Activated CD4-positive, alpha-beta memory T cell treated with anti-CD3 and anti-CD28 coated beads, Interleukin-2, amount 10 ng/mL, durations not matched to agents 7 days and 5 days (primary cell): ENCODE data around the gene FHAD1. TPM values are rescaled to one million over a fixed set of nuclear protein-coding genes. Genes with fewer than 3 reads are reported as not detected.

Source experiments
- CTCF ChIA-PET: fragments of 350-600 bp; sonication (Branson Sonifier 250); formaldehyde crosslinking; loops from one replicate; lab custom pipeline; 2021; ENCODE audit warnings: antibody characterized with exemption, inconsistent platforms; lab: Charles Lee
- POLR2A ChIA-PET: fragments of 350-600 bp; sonication (Branson Sonifier 250); formaldehyde crosslinking; loops from one replicate; lab custom pipeline; 2021; ENCODE audit warnings: antibody characterized with exemption; lab: Charles Lee
- DNase-seq: peaks from one replicate; pipeline ENCODE4 v3.0.0-alpha.2; 2020
- H3K27ac Mint-ChIP-seq: one replicate; pipeline ENCODE4 v1.8.0; 2021; ENCODE audit warnings: mild to moderate bottlenecking, mixed read lengths
- H3K27me3 Mint-ChIP-seq: one replicate; pipeline ENCODE4 v1.8.0; 2021; ENCODE audit warnings: mixed read lengths
- H3K36me3 Mint-ChIP-seq: one replicate; pipeline ENCODE4 v1.8.0; 2021; ENCODE audit warnings: low read depth, mixed read lengths
- H3K4me1 Mint-ChIP-seq: one replicate; pipeline ENCODE4 v1.8.0; 2021; ENCODE audit warnings: mixed read lengths
- H3K4me3 Mint-ChIP-seq: one replicate; pipeline ENCODE4 v1.8.0; 2021; ENCODE audit warnings: mild to moderate bottlenecking, mixed read lengths
- H3K9me3 Mint-ChIP-seq: one replicate; pipeline ENCODE4 v1.8.0; 2021; ENCODE audit warnings: mixed read lengths
- total RNA-seq, 2 experiments: library from RNA; stranded (reverse); gene quantifications; one replicate each; pipeline ENCODE4 v1.2.3, GENCODE V29; 2021

FHAD1 gene
- total RNA-seq, 2 experiments from 2014 or later, result 0.18 TPM; not detected in 1

DNA sequence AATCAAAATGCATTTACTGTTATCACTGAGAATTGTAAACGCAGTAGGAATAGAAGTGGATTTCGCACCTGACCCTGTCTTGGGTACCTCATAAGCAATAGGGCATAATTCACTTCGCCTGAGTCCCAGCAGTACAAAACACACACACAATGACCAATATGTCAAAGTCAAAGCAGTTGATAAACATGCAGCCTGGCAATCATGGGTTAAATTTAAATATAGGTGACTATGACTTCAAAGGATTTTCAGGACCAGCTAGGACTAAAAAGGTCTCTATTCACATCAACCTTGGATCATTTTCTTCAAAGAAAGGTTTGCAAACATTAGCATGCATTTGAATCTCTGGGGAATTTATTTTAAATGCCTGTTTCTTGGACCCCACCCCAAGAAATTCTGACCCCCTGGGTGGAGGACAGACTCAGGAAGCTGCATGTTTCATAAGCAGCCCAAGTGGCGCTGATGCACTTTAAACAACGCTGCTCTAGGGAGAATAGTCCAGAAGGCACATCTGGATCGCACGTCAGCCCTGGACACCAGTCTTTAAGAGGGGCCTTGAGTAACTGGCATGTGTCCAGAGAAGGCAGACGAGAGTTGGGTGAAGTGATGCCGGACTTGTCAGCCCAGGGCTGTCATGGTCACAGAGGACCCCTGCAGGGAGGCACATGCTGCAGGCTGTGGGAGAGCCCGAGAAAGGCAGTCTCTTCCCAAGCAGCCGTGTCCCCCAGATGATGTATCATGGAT, 107.0 kb downstream of the FHAD1 start:
- Mint-ChIP-seq H3K27me3 (peaks cover 11% of the 10 kb centered on the region), H3K4me3 (no peak overlapping the region), H3K36me3 (no peaks in the 10 kb centered on the region), H3K4me1 (peaks cover 48% of the 10 kb centered on the region), H3K27ac (no peak overlapping the region), H3K9me3 (no peaks in the 10 kb centered on the region)
- no peak for DNase-seq
- ChIA-PET POLR2A (no interaction called here), CTCF (interaction anchor here (0.6 to 1.3 kb wide), 2 partner anchors 31 to 45 kb away, joined by 3 to 5 read pairs; no protein-coding TSS in a partner anchor)

DNA sequence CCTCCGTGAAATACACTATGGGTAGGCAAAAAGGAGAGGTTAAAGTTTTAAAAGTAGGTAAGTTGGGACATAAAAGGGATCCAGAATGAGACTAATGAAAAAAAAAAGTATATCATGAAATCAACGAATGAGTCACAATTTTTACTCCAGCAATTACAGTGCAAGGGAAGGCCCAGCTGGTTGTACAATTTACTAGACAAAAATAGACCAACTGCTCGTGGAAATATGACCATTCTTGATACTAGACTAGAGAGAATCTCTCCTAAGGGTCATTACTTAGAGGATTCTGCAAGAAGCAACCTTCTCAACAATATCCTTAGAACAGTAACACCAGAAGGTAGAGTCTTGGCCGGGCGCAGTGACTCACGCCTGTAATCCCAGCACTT, 107.5 kb downstream of the FHAD1 start:
- CTCF ChIA-PET, result interaction anchor here (1.3 kb wide), 1 partner anchor 31 kb away, joined by 5 read pairs; no protein-coding TSS in a partner anchor
- POLR2A ChIA-PET, result no interaction called here
- no peak overlapping the region for H3K27ac Mint-ChIP-seq
- H3K4me3 Mint-ChIP-seq, result no peak overlapping the region
- no peaks in the 10 kb centered on the region for H3K9me3 Mint-ChIP-seq
- no peak for DNase-seq
- H3K4me1 Mint-ChIP-seq, result peaks cover 46% of the 10 kb centered on the region
- H3K27me3 Mint-ChIP-seq, result peaks cover 14% of the 10 kb centered on the region
- no peaks in the 10 kb centered on the region for H3K36me3 Mint-ChIP-seq

DNA sequence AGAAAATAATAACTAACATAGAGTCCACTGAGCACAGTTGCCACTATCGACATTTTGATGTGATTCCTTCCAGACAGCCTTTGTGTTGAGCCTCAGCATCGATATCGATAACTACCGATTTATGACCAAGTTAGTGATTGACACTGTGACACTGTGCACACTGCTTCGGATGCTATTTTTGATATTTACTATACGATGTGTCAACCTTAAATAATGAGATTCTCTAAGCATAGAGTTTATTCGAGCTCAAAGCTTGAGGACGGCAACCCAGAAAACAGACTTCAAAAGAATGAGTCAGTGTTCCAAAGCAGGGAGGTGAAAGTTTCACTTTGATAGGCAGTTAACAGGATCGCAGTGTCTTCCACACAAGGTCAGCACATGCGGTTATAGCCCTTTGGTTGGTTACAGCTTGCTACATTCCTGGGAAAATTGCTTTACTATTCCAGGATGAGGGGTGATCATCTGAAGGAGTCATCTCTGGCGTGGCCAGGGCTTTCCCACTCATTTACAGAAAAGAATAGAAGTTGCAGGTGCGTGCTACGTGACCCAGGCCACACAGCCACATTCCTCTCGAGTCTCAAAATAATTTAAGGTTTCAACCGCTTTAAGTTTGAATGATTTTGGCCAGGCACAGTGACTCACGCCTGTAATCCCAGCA, 109.1 kb downstream of the FHAD1 start:
- CTCF ChIA-PET, result no interaction called here
- DNase-seq, result no peak
- H3K4me3 Mint-ChIP-seq, result no peak overlapping the region
- no peaks in the 10 kb centered on the region for H3K9me3 Mint-ChIP-seq
- H3K4me1 Mint-ChIP-seq, result peaks cover 38% of the 10 kb centered on the region
- peaks cover 14% of the 10 kb centered on the region for H3K27me3 Mint-ChIP-seq
- H3K27ac Mint-ChIP-seq, result no peak overlapping the region
- POLR2A ChIA-PET, result no interaction called here
- no peaks in the 10 kb centered on the region for H3K36me3 Mint-ChIP-seq

DNA sequence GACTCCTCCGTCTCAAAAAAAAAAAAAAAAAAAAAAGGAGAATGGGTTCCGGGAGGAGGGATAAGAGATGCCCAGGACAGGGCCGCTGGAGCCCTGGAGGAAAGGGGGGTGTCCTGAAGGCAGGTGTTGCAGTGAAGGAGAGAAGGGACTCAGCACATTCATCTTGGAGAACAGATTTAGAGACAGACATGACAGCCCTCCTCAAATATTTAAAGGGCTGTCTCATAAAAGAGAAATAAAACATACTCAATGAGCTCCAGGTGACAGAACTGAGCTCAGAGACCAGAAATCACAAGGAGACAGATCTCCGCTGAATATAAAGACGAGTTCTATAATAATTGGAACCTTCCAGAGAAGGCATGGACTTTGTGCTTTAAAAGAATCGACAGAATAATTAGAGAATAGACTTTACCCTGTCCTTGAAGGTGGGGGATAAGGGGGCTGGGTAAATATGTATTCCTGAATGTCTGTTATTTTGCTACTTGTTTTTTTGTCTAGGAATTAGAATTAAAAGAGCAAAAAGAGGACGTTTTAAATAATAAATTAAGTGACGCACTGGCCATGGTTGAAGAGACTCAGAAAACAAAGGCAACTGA, 110.7 kb downstream of the FHAD1 start:
- no peak overlapping the region for H3K27ac Mint-ChIP-seq
- no peak for DNase-seq
- peaks cover 14% of the 10 kb centered on the region for H3K27me3 Mint-ChIP-seq
- H3K36me3 Mint-ChIP-seq, result no peaks in the 10 kb centered on the region
- CTCF ChIA-PET, result no interaction called here
- H3K4me3 Mint-ChIP-seq, result no peak overlapping the region
- H3K9me3 Mint-ChIP-seq, result no peaks in the 10 kb centered on the region
- POLR2A ChIA-PET, result interaction anchor here (0.6 kb wide), 1 partner anchor 11 kb away, joined by 3 read pairs; no protein-coding TSS in a partner anchor
- peaks cover 24% of the 10 kb centered on the region for H3K4me1 Mint-ChIP-seq

DNA sequence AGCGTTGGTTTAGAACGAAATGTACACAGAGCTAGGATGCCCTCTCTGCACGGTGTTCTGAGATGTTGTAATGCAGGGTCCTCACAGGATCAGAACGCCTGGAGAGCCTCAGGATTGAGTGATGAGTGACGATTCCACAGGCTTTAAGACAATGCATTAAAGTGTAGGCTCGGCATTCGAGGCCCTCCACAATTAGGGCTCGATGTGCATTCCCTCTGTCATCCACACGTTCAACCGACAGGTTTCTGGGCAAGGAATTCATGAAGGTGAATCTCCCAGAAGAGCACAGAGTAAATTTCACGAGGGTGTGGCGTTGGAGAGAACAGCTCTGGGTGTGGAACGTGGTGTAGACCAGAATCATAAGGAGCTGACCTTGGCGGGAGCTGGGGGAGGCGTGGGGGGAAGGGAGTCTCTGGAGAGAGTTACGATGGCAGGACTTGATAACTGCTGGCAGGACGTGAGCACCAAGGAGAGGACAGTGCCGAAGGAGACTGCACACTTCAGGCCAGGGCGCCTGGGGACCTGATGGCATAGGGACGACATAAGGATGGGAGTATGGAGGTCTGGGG, 111.6 kb downstream of the FHAD1 start:
- Mint-ChIP-seq H3K27ac (no peak overlapping the region), H3K36me3 (no peaks in the 10 kb centered on the region), H3K4me3 (no peak overlapping the region), H3K27me3 (peaks cover 11% of the 10 kb centered on the region), H3K9me3 (no peaks in the 10 kb centered on the region), H3K4me1 (peaks cover 17% of the 10 kb centered on the region)
- ChIA-PET POLR2A (no interaction called here), CTCF (no interaction called here)
- no peak for DNase-seq

DNA sequence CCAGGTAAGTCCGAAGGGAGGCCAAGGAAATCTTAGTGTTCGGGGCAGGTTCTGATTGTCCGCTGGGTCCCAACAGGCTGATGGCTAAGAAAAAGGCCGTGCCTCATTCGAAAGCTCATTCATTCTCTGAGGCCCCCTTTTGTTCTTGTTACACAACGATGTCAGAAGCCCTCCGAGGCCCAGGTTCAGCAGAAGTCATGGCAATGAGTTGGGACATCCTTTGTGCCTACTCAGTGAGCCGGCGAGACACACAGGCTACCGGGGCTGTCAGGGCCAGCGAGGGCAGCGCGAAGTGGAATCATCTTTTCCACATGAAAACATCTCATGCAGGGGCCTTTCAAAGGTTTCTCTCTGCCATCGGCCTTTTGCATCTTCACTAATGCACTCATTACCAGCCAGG, 113.7 kb downstream of the FHAD1 start:
- Mint-ChIP-seq H3K4me3 (no peak overlapping the region), H3K9me3 (no peaks in the 10 kb centered on the region), H3K4me1 (peaks cover 7% of the 10 kb centered on the region), H3K27ac (no peak overlapping the region), H3K36me3 (no peaks in the 10 kb centered on the region), H3K27me3 (peaks cover 17% of the 10 kb centered on the region)
- POLR2A ChIA-PET, result no interaction called here
- DNase-seq, result no peak
- CTCF ChIA-PET, result interaction anchor here (0.7 to 1.2 kb wide), 3 partner anchors 37 to 70 kb away, joined by 3 to 4 read pairs (median 3); no protein-coding TSS in a partner anchor

DNA sequence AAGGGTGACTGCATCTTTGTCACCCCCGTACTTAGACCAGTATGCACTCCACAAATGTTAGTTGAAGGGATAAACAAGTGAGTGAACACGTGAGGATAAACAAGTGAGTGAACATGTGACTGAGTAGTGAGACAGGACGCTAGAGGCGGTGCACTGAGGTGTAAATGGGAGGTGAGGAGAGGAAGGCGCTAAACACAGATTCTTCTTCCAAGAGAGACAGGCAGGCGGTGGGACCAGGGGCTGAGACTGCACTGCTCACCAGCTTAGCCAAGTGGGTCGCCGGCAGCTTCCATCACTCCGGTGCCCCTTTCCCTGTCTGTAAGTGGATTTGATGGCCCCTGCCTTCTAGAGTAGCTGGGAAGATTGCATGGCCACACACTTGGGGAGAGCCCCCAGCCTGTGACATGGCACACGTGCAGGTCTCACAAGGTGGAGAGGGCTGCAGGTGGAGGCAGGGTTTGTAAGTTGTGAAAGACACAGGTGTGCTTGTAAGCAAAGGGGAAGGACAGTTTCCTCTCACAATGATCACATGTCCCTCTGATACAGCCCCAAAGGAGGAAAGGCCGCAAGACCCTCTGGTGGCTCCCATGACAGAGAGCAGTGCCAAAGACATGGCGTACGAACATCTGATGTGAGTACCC, 115.2 kb downstream of the FHAD1 start:
- H3K27ac Mint-ChIP-seq, result no peak overlapping the region
- no peak overlapping the region for H3K4me3 Mint-ChIP-seq
- no peak for DNase-seq
- H3K9me3 Mint-ChIP-seq, result no peaks in the 10 kb centered on the region
- CTCF ChIA-PET, result interaction anchor here (1.2 kb wide), 1 partner anchor 55 kb away, joined by 3 read pairs; no protein-coding TSS in a partner anchor
- H3K27me3 Mint-ChIP-seq, result peaks cover 21% of the 10 kb centered on the region
- POLR2A ChIA-PET, result no interaction called here
- no peaks in the 10 kb centered on the region for H3K4me1 Mint-ChIP-seq
- H3K36me3 Mint-ChIP-seq, result no peaks in the 10 kb centered on the region

DNA sequence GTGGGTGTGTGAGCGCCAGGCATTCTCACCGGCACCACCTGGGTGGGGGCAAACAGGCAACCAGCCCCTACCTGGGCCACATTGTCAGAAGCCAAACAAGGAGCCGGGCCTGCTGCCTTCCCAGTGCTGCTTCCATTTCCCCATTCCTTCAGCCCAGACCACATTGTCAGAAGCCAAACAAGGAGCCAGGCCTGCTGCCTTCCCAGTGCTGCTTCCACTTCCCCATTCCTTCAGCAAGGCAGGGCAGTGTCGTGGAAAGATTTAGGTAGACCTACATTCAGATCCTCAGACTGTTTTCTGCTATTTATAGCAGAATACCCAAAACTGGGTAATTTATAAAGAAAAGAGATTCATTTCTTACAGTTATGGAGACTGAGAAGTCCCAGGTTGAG, 115.7 kb downstream of the FHAD1 start:
- Mint-ChIP-seq H3K27ac (no peak overlapping the region), H3K4me3 (no peak overlapping the region), H3K9me3 (no peaks in the 10 kb centered on the region), H3K4me1 (no peaks in the 10 kb centered on the region), H3K36me3 (no peaks in the 10 kb centered on the region), H3K27me3 (peaks cover 18% of the 10 kb centered on the region)
- ChIA-PET CTCF (interaction anchor here (1.0 to 1.4 kb wide), 2 partner anchors 39 to 69 kb away, joined by 3 to 5 read pairs; no protein-coding TSS in a partner anchor), POLR2A (no interaction called here)
- no peak for DNase-seq

DNA sequence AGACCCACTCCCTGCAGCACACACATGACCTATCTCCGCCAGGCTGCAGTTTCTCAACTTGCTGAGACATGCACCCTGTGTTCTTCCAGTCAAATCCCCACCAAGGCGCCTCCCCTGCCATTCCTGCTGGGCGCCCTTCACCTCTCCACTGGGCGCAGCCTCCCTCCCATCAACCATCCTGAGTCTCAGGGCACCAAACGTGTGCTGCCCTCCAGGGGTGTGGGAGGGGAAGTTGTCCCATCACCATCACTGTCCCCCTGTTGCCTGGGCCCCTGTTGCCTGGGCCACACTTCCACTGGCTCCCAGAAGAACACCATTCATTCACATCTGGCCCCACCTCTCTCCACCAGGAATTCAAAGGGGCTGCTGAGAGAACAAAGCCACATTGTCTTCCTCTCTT, 117.7 kb downstream of the FHAD1 start:
- no peak for DNase-seq
- no peak overlapping the region for H3K27ac Mint-ChIP-seq
- CTCF ChIA-PET, result no interaction called here
- no peaks in the 10 kb centered on the region for H3K4me1 Mint-ChIP-seq
- H3K27me3 Mint-ChIP-seq, result peaks cover 11% of the 10 kb centered on the region
- H3K9me3 Mint-ChIP-seq, result no peaks in the 10 kb centered on the region
- no peak overlapping the region for H3K4me3 Mint-ChIP-seq
- no peaks in the 10 kb centered on the region for H3K36me3 Mint-ChIP-seq
- POLR2A ChIA-PET, result no interaction called here

DNA sequence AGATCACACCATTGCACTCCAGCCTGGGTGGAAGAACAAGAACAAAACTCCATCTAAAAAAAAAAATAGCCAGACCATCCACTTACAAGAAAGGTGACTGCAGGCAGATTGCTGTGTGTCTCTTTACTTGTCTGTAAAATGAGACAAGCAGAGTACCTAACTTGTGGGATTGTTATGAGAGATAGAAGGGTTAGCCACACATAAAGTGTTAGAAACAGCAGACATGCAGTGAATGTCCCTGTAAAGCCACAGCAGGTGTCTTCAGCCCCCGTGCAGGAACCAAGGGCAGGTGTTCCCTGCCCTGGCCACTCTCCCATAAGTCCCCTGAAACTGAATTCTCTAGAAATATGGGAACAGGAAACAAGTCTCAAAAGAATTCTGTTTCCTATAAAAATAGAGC, 121.9 kb downstream of the FHAD1 start:
- Mint-ChIP-seq H3K4me3 (no peak overlapping the region), H3K4me1 (no peaks in the 10 kb centered on the region), H3K27ac (no peak overlapping the region)

DNA sequence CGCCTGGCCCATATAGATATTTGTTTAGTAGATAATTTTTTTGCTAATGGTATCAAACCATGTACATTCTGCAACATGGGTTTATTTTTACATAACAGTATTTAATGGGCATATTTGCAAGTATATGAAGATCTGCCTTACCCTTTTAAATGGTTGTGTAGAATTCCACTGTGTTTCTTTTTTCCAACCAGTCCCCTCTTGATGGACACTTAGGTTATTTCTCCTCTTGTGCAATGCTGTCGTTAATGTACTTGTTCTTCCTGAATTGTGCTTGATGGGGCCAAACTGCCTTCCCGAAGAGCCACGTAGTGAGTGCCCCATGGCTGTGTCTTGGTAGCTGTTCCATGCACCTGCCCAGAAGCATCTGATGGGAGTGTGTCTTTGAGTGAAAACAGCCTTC, 123.2 kb downstream of the FHAD1 start:
- Mint-ChIP-seq H3K27me3 (peaks cover 7% of the 10 kb centered on the region), H3K9me3 (no peaks in the 10 kb centered on the region), H3K27ac (no peak overlapping the region), H3K36me3 (no peaks in the 10 kb centered on the region), H3K4me3 (no peak overlapping the region), H3K4me1 (no peaks in the 10 kb centered on the region)
- no peak for DNase-seq
- POLR2A ChIA-PET, result no interaction called here
- CTCF ChIA-PET, result no interaction called here

More for the DNA sequence above, 121.9 kb downstream of the FHAD1 start:
- Mint-ChIP-seq H3K27me3 (peaks cover 12% of the 10 kb centered on the region), H3K9me3 (no peaks in the 10 kb centered on the region), H3K36me3 (no peaks in the 10 kb centered on the region)
- POLR2A ChIA-PET, result no interaction called here
- CTCF ChIA-PET, result no interaction called here
- DNase-seq, result no peak

DNA sequence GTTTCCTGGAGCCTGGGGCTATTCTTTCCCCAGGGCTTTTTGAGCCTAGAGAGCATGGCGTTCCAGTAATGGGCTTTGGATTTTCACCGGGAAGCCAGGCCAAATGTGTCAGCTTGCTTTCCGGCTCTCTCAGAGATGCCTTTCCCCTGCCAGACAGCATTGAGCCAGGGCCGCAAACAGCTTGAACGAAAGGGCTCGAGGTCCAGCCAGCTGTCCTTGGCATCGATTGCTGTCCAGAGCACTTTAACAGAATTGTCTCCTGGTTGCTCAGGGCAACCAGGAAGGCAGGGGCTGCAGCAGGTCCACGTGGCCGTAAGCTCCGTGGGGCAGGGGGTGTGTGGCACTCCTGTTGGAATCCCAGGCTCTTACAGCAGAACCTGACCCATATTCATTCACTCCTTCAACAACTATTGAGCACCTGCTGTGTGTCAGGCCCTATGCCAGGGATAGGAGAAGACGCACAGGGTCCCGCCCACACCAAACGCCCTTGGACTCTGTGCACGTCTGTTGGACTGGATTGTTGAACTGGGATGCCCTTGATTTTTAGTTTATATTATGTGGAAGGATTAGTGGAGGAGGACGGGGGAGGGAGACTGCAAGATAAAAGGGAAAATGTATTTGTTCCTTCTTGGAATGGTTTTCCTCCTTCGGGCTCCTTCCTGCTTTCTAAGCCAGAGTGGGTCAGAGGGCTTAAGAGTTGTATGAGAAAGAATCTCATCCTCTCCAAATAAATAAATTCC, 123.9 kb downstream of the FHAD1 start:
- ChIA-PET CTCF (no interaction called here), POLR2A (no interaction called here)
- no peak for DNase-seq
- H3K36me3 Mint-ChIP-seq, result no peaks in the 10 kb centered on the region
- no peaks in the 10 kb centered on the region for H3K4me1 Mint-ChIP-seq
- H3K27me3 Mint-ChIP-seq, result peaks cover 5% of the 10 kb centered on the region
- no peak overlapping the region for H3K4me3 Mint-ChIP-seq
- H3K27ac Mint-ChIP-seq, result no peak overlapping the region
- no peaks in the 10 kb centered on the region for H3K9me3 Mint-ChIP-seq
